GM12878 (cell line): ENCODE measurements around the gene NUP214.

Experiments used
- FOS ChIP-seq: IDR thresholded peaks from 3 replicates; pipeline ENCODE4 v1.6.1; 2011; ENCODE audit warnings: borderline replicate concordance; ENCODE audit not compliant: insufficient read length; ENCODE audit errors: extremely low read depth
- MEF2A ChIP-seq: IDR thresholded peaks from 2 replicates; pipeline ENCODE4 v1.6.1; 2011; ENCODE audit warnings: low read depth, mild to moderate bottlenecking, low read length, moderate library complexity; ENCODE audit not compliant: insufficient read depth
- POLR2A ChIP-seq: IDR thresholded peaks from 2 replicates; pipeline ENCODE4 v1.6.1; 2011; ENCODE audit warnings: low read depth, mild to moderate bottlenecking, low read length
- RAD21 ChIP-seq: IDR thresholded peaks from 2 replicates; pipeline ENCODE4 v1.6.1; 2011; ENCODE audit warnings: mild to moderate bottlenecking, low read depth, low read length, moderate library complexity; ENCODE audit not compliant: insufficient read depth
- TF ChIP-seq, protein P1 (sequence below), 3 experiments: IDR thresholded peaks in 2 of 3; conservative IDR thresholded peaks in 1 of 3; 2 replicates each; pipeline ENCODE4 v1.5.1; 2011; ENCODE audit warnings: low read depth in 3 of 3, low read length in 3 of 3, mild to moderate bottlenecking in 3 of 3, control low read depth in 2 of 3, moderate library complexity in 2 of 3, inconsistent platforms in 1 of 3, mixed read lengths in 1 of 3; ENCODE audit not compliant: control insufficient read depth in 2 of 3, insufficient read depth in 1 of 3; ENCODE audit errors: extremely low read depth in 1 of 3

DNA sequence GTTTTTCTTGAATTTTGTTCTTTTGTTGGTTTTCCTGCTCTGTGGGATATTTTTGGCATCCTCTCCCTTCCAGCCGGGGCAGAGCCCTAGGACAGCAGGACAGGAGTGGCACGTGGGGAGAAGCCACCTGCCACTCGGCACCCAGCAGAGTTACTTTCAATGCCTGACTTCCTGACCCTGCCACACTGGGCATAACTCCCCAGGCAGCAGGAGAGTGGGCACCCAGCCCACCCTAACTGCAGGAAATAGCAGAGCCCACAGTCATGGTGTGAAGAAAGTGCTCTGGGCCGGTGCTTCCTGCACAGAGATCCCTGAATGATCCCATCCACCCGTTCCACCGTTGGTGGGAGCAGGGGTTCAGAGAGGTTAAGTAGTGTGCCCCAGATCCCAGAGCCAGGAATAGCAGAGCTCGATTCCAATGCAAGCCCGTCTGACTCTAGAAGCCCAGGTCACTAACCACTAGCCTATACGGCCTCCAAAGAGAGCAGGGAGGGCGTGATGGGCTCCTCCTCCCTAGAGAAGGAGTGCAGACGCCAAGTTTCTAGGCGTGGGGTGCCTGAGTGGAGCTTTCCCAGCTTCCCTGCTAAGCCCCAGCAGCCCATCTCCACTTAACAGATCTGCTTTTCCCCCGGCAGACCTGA, 8.1 kb upstream of the NUP214 start:
- TF ChIP-seq FOS (no peak), RAD21 (no peak), POLR2A (no peak), MEF2A (no peak)
- TF ChIP-seq, protein P1, sequence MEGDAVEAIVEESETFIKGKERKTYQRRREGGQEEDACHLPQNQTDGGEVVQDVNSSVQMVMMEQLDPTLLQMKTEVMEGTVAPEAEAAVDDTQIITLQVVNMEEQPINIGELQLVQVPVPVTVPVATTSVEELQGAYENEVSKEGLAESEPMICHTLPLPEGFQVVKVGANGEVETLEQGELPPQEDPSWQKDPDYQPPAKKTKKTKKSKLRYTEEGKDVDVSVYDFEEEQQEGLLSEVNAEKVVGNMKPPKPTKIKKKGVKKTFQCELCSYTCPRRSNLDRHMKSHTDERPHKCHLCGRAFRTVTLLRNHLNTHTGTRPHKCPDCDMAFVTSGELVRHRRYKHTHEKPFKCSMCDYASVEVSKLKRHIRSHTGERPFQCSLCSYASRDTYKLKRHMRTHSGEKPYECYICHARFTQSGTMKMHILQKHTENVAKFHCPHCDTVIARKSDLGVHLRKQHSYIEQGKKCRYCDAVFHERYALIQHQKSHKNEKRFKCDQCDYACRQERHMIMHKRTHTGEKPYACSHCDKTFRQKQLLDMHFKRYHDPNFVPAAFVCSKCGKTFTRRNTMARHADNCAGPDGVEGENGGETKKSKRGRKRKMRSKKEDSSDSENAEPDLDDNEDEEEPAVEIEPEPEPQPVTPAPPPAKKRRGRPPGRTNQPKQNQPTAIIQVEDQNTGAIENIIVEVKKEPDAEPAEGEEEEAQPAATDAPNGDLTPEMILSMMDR (IDR thresholded peaks at IDR 0.05 in 2 of 3, conservative IDR thresholded peaks at IDR 0.05 in 1 of 3; ENCODE audit: control insufficient read depth in 2 of 3, extremely low read depth in 1 of 3, insufficient read depth in 1 of 3, low read depth in 3 of 3, low read length in 3 of 3) = no peak
